ENCODE measurements around the gene EYS. TPM values are rescaled to one million over a fixed set of nuclear protein-coding genes. Genes with fewer than 3 reads are reported as not detected.

The EYS gene
- total RNA-seq, 1 experiment from 2014 or later: not detected

DNA sequence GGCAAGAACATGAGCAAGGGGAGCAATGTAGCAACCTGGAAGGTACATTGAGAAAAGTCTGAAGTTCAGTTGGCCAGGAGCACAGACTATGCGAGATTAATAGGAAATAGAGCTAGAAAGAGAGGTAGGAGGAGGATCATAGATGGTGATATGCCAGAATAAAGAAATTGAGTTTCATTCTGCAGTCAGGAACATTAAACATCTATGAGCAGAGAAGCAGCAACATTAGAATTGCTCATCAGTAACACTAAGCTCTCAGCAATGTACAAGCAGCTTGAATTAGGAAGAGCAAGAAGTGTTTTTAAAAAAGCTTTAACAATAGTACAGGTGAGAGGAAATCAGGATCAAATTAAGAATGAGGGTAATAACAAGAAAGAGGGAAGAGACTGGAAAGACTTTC lies 1603.5 kb downstream of the EYS start:
- Histone ChIP-seq H3K27me3 (ENCODE audit: insufficient read depth, low read length) (no peaks in the 10 kb centered on the region), H4K20me1 (ENCODE audit: insufficient read depth) (no peaks in the 10 kb centered on the region), H3K4me1 (ENCODE audit: control insufficient read depth in 1 of 2, insufficient read depth in 2 of 2, low read length in 2 of 2) (no peaks in the 10 kb centered on the region), H3K9me3 (ENCODE audit: control insufficient read depth in 1 of 2, insufficient read depth in 1 of 2, low read depth in 1 of 2, low read length in 2 of 2) (no peaks in the 10 kb centered on the region; a peak in 2 of 4 replicates), H3K79me2 (ENCODE audit: insufficient read depth, low read length) (no peaks in the 10 kb centered on the region), H3K4me2 (ENCODE audit: low read length) (no peak overlapping the region), H3K27ac (ENCODE audit: low read depth, low read length) (no peak overlapping the region), H3K36me3 (ENCODE audit: control insufficient read depth in 1 of 2, insufficient read depth in 2 of 2, low read length in 2 of 2) (no peaks in the 10 kb centered on the region), H3K4me3 (replicated peaks in 1 of 2; ENCODE audit: low read depth in 1 of 2, low read length in 2 of 2) (no peak overlapping the region), H3K9ac (ENCODE audit: low read length) (no peak overlapping the region), H2AFZ (ENCODE audit: low read depth, low read length, poor library complexity, severe bottlenecking) (no peak overlapping the region), H3K9me2 (ENCODE audit: insufficient read depth) (no peaks in the 10 kb centered on the region)
- intact Hi-C loops (cut with micrococcal nuclease): no loop called here
- ChIA-PET RAD21 (ENCODE audit: low non-redundant PET in 1 of 2, low total read pairs in 2 of 2, uncharacterized antibody in 2 of 2, unreplicated experiment in 2 of 2) (no interaction called here), CTCF (no interaction called here), POLR2A (no interaction called here)
- DNase-seq (ENCODE audit: low read depth, low spot score) (no peak), ATAC-seq (no peak)
- no TSS peak for BruUV-seq (replicated peaks)
- TF ChIP-seq, protein P1, sequence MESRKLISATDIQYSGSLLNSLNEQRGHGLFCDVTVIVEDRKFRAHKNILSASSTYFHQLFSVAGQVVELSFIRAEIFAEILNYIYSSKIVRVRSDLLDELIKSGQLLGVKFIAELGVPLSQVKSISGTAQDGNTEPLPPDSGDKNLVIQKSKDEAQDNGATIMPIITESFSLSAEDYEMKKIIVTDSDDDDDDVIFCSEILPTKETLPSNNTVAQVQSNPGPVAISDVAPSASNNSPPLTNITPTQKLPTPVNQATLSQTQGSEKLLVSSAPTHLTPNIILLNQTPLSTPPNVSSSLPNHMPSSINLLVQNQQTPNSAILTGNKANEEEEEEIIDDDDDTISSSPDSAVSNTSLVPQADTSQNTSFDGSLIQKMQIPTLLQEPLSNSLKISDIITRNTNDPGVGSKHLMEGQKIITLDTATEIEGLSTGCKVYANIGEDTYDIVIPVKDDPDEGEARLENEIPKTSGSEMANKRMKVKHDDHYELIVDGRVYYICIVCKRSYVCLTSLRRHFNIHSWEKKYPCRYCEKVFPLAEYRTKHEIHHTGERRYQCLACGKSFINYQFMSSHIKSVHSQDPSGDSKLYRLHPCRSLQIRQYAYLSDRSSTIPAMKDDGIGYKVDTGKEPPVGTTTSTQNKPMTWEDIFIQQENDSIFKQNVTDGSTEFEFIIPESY (IDR thresholded peaks at IDR 0.05; ENCODE audit: extremely low read depth, insufficient replicate concordance, low read length): no peak
- TF ChIP-seq CBX3 (IDR thresholded peaks at IDR 0.05; ENCODE audit: low read depth): no peak
- TF ChIP-seq, protein P2, sequence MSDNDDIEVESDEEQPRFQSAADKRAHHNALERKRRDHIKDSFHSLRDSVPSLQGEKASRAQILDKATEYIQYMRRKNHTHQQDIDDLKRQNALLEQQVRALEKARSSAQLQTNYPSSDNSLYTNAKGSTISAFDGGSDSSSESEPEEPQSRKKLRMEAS (IDR thresholded peaks at IDR 0.05): no peak
- no peak for TF ChIP-seq POLR2A (IDR thresholded peaks at IDR 0.05; ENCODE audit: borderline replicate concordance, extremely low read depth, insufficient read depth, insufficient read length)
- TF ChIP-seq ELF1 (IDR thresholded peaks at IDR 0.05; ENCODE audit: borderline replicate concordance, low read depth): no peak
- no peak for TF ChIP-seq FOSL1 (IDR thresholded peaks at IDR 0.05; ENCODE audit: low read depth)
- TF ChIP-seq SIN3A (IDR thresholded peaks at IDR 0.05; ENCODE audit: low read depth): no peak
- TF ChIP-seq YY1 (IDR thresholded peaks at IDR 0.05; ENCODE audit: extremely low read depth, insufficient replicate concordance, low read depth, low read length): no peak
- TF ChIP-seq, protein P3, sequence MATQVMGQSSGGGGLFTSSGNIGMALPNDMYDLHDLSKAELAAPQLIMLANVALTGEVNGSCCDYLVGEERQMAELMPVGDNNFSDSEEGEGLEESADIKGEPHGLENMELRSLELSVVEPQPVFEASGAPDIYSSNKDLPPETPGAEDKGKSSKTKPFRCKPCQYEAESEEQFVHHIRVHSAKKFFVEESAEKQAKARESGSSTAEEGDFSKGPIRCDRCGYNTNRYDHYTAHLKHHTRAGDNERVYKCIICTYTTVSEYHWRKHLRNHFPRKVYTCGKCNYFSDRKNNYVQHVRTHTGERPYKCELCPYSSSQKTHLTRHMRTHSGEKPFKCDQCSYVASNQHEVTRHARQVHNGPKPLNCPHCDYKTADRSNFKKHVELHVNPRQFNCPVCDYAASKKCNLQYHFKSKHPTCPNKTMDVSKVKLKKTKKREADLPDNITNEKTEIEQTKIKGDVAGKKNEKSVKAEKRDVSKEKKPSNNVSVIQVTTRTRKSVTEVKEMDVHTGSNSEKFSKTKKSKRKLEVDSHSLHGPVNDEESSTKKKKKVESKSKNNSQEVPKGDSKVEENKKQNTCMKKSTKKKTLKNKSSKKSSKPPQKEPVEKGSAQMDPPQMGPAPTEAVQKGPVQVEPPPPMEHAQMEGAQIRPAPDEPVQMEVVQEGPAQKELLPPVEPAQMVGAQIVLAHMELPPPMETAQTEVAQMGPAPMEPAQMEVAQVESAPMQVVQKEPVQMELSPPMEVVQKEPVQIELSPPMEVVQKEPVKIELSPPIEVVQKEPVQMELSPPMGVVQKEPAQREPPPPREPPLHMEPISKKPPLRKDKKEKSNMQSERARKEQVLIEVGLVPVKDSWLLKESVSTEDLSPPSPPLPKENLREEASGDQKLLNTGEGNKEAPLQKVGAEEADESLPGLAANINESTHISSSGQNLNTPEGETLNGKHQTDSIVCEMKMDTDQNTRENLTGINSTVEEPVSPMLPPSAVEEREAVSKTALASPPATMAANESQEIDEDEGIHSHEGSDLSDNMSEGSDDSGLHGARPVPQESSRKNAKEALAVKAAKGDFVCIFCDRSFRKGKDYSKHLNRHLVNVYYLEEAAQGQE (IDR thresholded peaks at IDR 0.05; ENCODE audit: low read depth): no peak
- TF ChIP-seq TCF7L2 (IDR thresholded peaks at IDR 0.05; ENCODE audit: borderline replicate concordance, extremely low read depth, insufficient read depth, insufficient read length): no peak
- no peak for TF ChIP-seq JUND (IDR thresholded peaks at IDR 0.05)
- TF ChIP-seq, protein P4, sequence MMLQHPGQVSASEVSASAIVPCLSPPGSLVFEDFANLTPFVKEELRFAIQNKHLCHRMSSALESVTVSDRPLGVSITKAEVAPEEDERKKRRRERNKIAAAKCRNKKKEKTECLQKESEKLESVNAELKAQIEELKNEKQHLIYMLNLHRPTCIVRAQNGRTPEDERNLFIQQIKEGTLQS (IDR thresholded peaks at IDR 0.05): no peak
- TF ChIP-seq ZFX (IDR thresholded peaks at IDR 0.05): no peak
- no peak for TF ChIP-seq CEBPB (IDR thresholded peaks at IDR 0.05; ENCODE audit: low read depth)
- no peak for TF ChIP-seq RAD21 (IDR thresholded peaks at IDR 0.05; ENCODE audit: low read depth)
- no peak for TF ChIP-seq EZH2 (IDR thresholded peaks at IDR 0.05)
- no peak for TF ChIP-seq SRF (IDR thresholded peaks at IDR 0.05; ENCODE audit: low read depth)
- TF ChIP-seq EGR1 (IDR thresholded peaks at IDR 0.05; ENCODE audit: low read depth): no peak
- TF ChIP-seq POLR2AphosphoS5 (IDR thresholded peaks at IDR 0.05; ENCODE audit: low read depth, low read length): no peak
